DMS53 treated with DMSO at 0.1 percent for 48 hours (cell line): ENCODE results near the gene SYT7.
A peak's percentile ranks its signal among the peaks of the same experiment; 100 is the strongest.

ENCODE experiments used
- DNase-seq: peaks from one replicate; lab custom pipeline; 2025; ENCODE audit not compliant: unreplicated experiment; lab: John Stamatoyannopoulos, UW

The SYT7 gene

GRCh38 chr11:61518032-61518795 lies 62.7 kb downstream of the SYT7 start:
- no peak for DNase-seq

DNA sequence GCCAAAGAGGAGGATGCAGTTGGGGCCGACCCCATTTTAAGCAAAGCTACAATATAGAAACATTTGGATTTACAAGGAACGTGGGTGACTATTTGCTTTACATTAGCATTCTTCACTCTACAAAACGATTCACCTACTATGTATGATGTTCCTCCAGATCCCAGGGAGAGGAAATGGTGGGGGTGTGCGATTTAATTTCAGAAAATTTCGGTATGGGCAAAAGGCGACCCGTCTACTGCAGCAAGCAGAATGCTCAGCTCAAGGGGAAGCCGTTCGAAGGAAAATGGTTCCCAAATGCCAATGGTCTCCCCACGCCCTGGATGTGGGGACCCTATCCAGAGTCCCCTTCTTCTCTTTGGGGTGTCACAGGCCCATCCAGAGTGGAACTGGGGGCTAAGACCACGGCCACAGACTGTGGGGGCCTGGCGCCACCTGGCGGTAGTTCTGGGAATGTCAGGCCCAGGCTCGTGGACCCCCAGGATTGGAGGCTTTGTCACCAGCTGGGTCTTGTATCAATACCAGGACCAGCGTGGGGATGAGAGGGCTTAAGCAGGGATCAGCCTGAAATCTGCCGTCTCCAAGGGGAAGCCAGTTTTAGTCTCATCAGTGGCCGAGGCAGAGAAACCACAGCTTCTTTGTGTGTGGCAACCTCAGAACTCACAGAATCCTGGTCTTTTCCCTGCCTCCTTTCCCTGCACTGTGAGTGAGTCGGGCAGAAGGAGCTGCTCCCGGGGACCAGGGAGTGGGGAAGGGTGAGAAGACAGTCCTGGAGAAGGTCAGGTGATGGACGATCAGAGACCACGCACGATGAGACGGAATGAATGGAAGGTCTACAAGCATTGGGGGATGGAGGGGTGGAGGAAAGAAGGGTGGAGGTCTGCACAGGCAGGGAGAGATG lies 64.0 kb downstream of the SYT7 start:
- DNase-seq = no peak

- no peak for DNase-seq
These were observed 64.7 kb downstream of the SYT7 start for GRCh38 chr11:61516191-61516590.

GRCh38 chr11:61515686-61516085 lies 65.2 kb downstream of the SYT7 start:
- DNase-seq = no peak

DNA sequence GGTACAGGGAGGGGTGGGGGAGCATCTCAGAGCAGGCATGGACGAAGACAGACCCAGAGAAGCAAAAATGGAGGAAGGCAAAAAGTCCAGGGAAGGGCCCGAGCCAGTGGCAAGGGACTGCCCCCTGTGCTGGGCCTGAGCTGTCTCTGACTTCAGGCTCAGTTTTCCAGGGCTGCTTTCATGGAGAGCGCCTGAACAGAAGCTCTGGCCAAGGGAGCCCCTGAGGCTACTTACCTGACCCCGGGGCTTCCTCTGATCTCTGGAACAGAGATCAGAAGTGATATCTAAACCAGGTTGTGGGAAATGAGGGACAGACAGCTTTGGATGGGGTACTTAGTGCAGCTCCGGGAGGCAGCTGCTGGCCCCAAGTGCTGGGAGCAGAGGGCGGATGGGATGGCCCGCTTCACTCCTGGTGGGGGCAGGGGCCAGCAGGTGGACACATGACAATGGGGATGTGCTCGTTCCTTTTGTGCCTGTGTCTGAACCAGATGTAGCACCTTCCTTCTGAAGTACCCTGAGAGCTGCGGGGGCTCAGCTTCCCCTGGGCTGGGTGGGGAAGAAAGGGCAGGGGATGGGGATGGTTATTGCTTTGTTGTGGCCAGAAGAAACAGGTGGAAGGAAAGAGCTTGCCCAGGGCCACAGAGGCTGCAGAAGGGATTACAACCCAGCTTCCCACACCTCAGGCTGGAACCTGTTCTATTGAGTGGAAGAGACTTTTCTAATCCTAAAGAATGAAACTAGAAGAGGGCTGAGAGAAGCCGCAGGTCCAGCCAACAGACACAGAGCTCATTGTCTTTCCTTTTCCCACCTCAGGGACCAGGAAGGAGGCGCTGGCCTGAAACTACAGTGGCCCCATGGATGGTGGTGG lies 66.6 kb downstream of the SYT7 start:
- DNase-seq = peak; percentile 61

DNA sequence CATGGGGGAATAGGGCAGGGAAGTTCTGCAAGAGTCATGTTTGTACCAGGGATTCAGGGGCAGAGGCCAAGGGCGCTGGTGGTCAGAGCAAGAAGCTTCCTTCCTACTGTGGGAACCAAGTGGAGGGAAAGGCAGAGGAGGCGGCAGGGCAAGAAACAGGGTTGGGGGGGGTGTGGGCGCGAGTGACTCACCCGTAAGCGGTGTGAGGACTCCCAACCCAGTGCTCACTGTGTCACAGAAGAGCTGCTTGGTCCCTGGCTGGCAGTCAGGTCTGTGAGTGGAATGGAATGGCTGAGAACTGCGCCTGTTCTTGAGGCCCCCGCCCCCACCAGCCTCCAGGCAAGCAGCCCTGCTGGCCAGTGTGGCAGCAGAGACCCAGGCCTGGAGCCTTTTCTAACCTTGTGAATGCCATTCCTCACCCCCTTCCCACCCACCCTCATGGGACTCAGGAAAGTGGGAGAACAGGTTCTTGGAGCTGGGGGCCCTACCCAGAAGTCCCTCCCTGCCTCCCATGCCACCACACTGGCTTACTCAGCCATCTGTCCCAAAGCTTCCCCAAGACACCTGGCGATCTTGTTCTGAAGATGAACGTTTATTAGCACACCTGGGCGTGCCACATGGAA lies 67.6 kb downstream of the SYT7 start:
- DNase-seq = peak; percentile 68

DNA sequence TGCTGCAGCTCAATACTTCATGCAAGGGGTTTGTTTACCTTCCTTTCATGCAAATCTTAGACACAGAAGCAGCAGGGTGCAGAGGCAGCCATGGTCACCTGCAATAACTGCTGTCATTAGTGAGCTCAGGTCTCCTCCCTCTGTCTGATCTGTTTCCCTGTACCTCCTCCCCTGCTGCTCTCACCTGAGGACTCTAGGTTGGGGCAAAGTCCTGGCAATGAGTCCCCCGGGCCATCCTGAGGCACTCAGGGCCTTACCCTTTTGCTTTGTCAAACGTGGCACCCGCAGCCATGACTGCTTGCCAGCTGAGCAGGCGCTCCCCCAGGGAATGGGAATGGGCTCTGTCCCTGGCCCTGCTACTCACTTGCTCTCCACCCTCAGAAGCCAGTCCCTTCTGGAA lies 68.4 kb downstream of the SYT7 start:
- peak; percentile 75 for DNase-seq

DNA sequence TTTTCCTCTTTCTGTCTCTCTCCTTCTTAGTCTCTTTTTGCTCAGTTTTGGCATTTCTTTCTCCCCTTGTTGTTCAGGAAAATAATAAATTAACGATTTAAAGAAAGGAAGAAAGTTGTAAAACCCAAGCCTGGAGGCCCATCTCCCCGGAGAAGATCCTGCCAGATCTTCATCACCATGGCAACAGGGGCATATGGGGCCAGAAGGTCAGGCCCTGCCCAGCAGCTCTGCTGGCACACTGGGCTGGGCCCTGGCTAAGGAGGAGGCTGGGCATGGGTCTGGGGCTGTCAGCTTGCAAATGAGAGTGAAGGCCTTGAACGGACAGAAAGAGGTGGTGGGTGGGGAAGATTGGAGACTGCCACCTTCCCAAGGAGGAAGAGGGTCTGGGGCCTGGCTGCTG lies 69.5 kb downstream of the SYT7 start:
- DNase-seq = no peak

DNA sequence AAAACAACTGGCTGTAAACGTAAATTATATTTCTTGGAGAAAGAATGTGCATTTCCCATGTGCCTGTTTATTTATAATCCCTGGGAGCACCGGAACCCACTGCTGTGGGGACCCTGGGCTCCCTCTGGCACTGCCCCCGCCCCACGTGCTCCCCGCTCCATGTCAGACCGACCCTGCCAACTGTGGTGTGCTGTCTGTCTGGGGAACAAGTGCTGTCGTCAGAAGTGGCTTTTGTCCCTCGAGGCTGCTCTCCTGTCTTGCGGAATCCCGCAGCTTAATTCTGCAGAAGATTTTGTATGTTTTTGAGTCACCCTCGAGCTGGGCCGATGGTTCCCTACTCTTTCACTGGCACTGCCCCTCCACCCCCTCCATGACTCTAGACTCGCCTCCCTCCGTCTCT lies 69.9 kb downstream of the SYT7 start:
- DNase-seq = no peak

- DNase-seq = no peak
These were observed 70.5 kb downstream of the SYT7 start for GRCh38 chr11:61510166-61510919.

DNA sequence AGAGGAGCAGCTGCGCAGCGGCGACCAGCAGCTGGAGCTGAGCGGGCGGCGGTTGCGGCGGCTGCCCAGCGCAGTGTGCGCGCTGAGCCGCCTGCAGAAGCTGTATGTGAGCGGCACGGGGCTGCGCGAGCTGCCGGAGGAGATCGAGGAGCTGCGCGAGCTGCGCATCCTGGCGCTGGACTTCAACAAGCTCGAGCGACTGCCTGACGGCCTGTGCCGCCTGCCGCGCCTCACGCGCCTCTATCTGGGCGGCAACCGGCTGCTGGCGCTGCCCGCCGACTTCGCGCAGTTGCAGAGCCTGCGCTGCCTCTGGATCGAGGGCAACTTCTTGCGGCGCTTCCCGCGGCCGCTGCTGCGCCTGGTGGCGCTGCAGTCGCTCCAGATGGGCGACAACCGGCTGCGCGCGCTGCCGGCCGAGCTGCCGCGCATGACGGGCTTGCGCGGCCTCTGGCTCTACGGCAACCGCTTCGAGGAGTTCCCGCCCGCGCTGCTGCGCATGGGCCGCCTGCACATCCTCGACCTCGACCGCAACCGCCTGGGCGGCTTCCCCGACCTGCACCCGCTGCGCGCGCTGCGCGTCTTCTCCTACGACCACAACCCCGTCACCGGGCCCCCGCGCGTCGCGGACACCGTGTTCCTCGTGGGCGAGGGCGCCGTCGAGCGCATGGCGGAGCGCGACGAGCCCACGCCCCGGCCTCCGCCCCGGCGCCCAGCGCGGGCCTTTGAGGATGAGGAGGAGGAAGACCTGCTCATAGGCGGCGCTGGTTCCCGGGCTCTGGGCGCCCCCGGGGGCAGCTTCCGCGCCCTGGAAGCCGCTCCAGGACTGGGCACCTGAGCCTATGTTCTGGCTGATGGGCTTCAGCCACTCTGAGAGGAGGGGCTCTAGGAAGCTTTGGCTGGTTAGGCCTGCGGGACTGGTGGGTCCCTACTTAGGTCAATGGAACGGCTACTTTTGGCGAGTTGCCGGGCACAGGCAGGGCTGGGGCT lies 71.5 kb downstream of the SYT7 start:
- peak; percentile 84 for DNase-seq

DNA sequence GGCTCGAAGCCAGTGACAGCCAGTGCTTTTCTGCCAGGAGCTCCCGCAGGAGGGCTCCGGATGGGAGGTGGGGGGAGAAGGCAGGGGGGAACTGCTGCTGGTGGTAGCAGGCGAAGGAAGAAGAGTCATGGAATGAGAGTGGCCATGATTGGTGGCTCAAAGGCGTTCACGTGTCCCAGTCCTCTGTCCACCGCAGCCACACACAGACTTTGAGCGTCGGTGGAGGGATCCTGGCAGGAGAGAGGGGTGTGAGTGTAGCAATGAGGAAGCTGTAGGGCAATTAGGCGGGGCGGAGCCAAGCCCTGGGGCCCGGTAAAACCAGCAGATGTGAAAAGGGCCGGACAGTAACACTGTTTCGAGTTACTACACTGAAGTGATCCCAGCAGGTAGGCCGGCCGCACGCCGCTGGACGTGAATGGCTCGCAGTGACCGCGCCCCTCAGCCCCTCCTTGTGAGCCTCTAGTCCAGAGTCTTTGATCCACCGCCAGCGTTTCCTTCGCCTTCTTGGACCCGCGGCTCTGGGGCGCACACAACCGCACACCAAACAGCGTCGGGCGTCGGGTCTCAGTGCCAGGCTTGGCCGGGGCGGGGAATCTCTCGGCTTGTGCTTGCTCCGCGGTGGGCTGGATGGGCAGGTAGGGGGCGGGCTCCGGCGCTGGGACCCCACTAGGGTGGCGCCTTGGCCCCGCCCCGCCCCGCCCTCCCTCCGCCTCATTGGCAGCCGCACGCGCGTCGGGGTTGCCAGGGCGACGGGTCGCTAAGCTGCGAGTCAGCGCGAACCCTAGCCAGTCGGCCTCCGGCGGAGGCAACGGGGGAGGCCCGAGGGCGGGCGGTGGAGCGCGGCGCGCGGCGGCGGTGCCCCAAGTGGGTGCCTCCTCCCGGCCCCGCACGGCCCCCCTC lies 72.7 kb downstream of the SYT7 start, which contains the start of gene LRRC10B:
TSS of gene LRRC10B (plus strand) at position 788 of the 900 bp plus-strand sequence. CDS start 250 bp downstream, outside the sequence.
- DNase-seq = peak; percentile 66

- DNase-seq = no peak
These were observed 73.7 kb downstream of the SYT7 start for GRCh38 chr11:61507012-61507768.

- no peak for DNase-seq
These were observed 75.2 kb downstream of the SYT7 start for GRCh38 chr11:61505640-61506155.

DNA sequence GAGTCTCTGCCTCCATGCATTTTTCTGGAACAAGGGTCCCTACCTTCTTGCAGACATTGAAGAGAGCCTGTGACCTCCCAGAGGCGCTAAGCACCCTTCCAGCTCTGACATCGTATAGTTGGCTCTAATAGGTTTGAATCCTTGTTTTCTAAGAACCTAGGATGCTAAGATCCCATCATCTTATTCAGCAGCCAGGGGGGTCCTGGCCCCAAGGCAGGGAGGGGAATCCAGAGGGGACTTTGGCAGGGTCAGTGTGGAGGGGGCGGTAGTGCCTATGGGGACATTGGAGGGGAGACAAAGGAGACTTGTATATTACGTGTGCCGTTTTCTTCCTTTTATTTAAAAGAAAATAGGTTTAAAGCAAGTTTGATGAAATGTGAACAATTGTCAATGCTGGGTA lies 75.8 kb downstream of the SYT7 start:
- no peak for DNase-seq

GRCh38 chr11:61503135-61503770 lies 77.6 kb downstream of the SYT7 start:
- DNase-seq = no peak
